Endothelial cell of umbilical vein (primary cell): ENCODE results near the gene SLC25A41. TPM values are rescaled to one million over a fixed set of nuclear protein-coding genes. Genes with fewer than 3 reads are reported as not detected.

ENCODE experiments used
- BruUV-seq: library from RNA; stranded (reverse); fragments of 400-500 nt; replicated peaks from 2 replicates; lab custom pipeline; 2021; lab: Mats Ljungman, UMichigan
- CTCF ChIA-PET: fragments of 300-600, 350-600 bp; sonication (Branson Sonifier 250); formaldehyde crosslinking; loops from one replicate; lab custom pipeline; 2021; ENCODE audit warnings: antibody characterized with exemption, inconsistent platforms; lab: Charles Lee
- POLR2A ChIA-PET: fragments of 300-600, 350-600 bp; sonication (Branson Sonifier 250); formaldehyde crosslinking; loops from one replicate; lab custom pipeline; 2021; ENCODE audit warnings: antibody characterized with exemption, inconsistent platforms; lab: Charles Lee
- DNase-seq: peaks from one replicate; pipeline ENCODE4 v3.0.0-alpha.2; 2011; ENCODE audit warnings: low read depth, low spot score
- FAIRE-seq: peaks from 2 replicates; lab custom pipeline; 2011; peaks lifted over from hg19 to GRCh38; lab: Jason Lieb, UNC
- H2AFZ ChIP-seq: 2 replicates; pipeline ENCODE4 v1.6.0; 2012; ENCODE audit warnings: low read depth, low read length, control low read depth, inconsistent platforms
- H3K27ac ChIP-seq: 2 replicates; pipeline ENCODE4 v1.5.1; 2011; ENCODE audit warnings: low read depth, mild to moderate bottlenecking, control low read depth, low read length, moderate library complexity; ENCODE audit not compliant: insufficient read depth
- H3K27me3 ChIP-seq, 2 experiments: 2 replicates each; pipeline versions ENCODE4 v1.6.0 to v1.6.1; 2011; ENCODE audit warnings: low read length in 2 of 2, mixed read lengths in 1 of 2; ENCODE audit not compliant: control insufficient read depth in 2 of 2, insufficient read depth in 2 of 2
- H3K36me3 ChIP-seq, 2 experiments: 2 replicates in 1 of 2; 3 replicates in 1 of 2; pipeline ENCODE4 v1.5.1; 2011; ENCODE audit warnings: low read length in 2 of 2, mild to moderate bottlenecking in 1 of 2, moderate library complexity in 1 of 2; ENCODE audit not compliant: control insufficient read depth in 2 of 2, insufficient read depth in 2 of 2; ENCODE audit errors: extremely low read depth in 1 of 2
- H3K4me1 ChIP-seq: 3 replicates; pipeline ENCODE4 v1.5.1; 2011; ENCODE audit warnings: mild to moderate bottlenecking, low read length; ENCODE audit not compliant: control insufficient read depth, insufficient read depth; ENCODE audit errors: extremely low read depth
- H3K4me2 ChIP-seq: 2 replicates; pipeline ENCODE4 v1.6.1; 2011; ENCODE audit warnings: low read length, control low read depth, mixed read lengths; ENCODE audit not compliant: insufficient read depth
- H3K4me3 ChIP-seq, 3 experiments: fragments of 200-600 bp in 1 of 3; sonication (generic), shearing (Covaris generic) in 1 of 3; replicated peaks in 1 of 3; 2 replicates each; pipeline ENCODE4 v1.5.1; 2011 to 2016; ENCODE audit warnings: control low read depth in 3 of 3, low read length in 3 of 3, mild to moderate bottlenecking in 2 of 3, inconsistent platforms in 1 of 3, low read depth in 1 of 3, moderate library complexity in 1 of 3; ENCODE audit not compliant: insufficient read depth in 1 of 3
- H3K79me2 ChIP-seq: 2 replicates; pipeline ENCODE4 v1.6.0; 2012; ENCODE audit warnings: low read length, inconsistent platforms; ENCODE audit not compliant: control insufficient read depth, insufficient read depth
- H3K9ac ChIP-seq: replicated peaks from 2 replicates; pipeline ENCODE3; 2011; ENCODE audit warnings: low read length, control low read depth; ENCODE audit not compliant: insufficient read depth; ENCODE audit errors: extremely low read depth
- H3K9me1 ChIP-seq: replicated peaks from 3 replicates; pipeline ENCODE4 v1.6.0; 2011; ENCODE audit warnings: mild to moderate bottlenecking, low read length; ENCODE audit not compliant: control insufficient read depth, insufficient read depth; ENCODE audit errors: extremely low read depth
- H3K9me3 ChIP-seq: replicated peaks from 2 replicates; pipeline ENCODE4 v1.5.1; 2012; ENCODE audit warnings: low read length, inconsistent platforms; ENCODE audit not compliant: control insufficient read depth, insufficient read depth
- H4K20me1 ChIP-seq: replicated peaks from 2 replicates; pipeline ENCODE3; 2011; ENCODE audit warnings: mild to moderate bottlenecking, low read length; ENCODE audit not compliant: control insufficient read depth, insufficient read depth; ENCODE audit errors: extremely low read depth
- CTCF ChIP-seq, 2 donors: IDR thresholded peaks; 1 replicate in 1 of 2; 2 replicates in 1 of 2; pipeline ENCODE4 v1.5.1; 2011; ENCODE audit warnings: low read length in 2 of 2, mild to moderate bottlenecking in 2 of 2, moderate library complexity in 2 of 2, control low read depth in 1 of 2, inconsistent platforms in 1 of 2, low read depth in 1 of 2; ENCODE audit not compliant: insufficient read depth in 1 of 2; ENCODE audit errors: extremely low read depth in 1 of 2
- EZH2 ChIP-seq: IDR thresholded peaks from 2 replicates; pipeline ENCODE4 v1.6.1; 2012; ENCODE audit warnings: borderline replicate concordance, low read depth, mild to moderate bottlenecking, moderate library complexity, low read length, inconsistent platforms; ENCODE audit not compliant: severe bottlenecking
- FOS ChIP-seq: IDR thresholded peaks from 2 replicates; pipeline ENCODE4 v1.6.1; 2011; ENCODE audit warnings: mild to moderate bottlenecking, low read length, moderate library complexity, borderline replicate concordance; ENCODE audit not compliant: insufficient read depth
- GATA2 ChIP-seq: IDR thresholded peaks from 2 replicates; pipeline ENCODE4 v1.7.0; 2011; ENCODE audit warnings: low read depth, mild to moderate bottlenecking, moderate library complexity, mixed read lengths, low read length; ENCODE audit not compliant: insufficient read length, insufficient read depth
- JUN ChIP-seq: IDR thresholded peaks from 2 replicates; pipeline ENCODE4 v1.6.1; 2011; ENCODE audit warnings: borderline replicate concordance, low read depth; ENCODE audit not compliant: insufficient read length, insufficient read depth
- MAX ChIP-seq: IDR thresholded peaks from 2 replicates; pipeline ENCODE4 v1.6.1; 2011; ENCODE audit not compliant: insufficient read depth, insufficient read length
- MYC ChIP-seq: IDR thresholded peaks from one replicate; pipeline ENCODE4 v1.6.1; 2011; ENCODE audit warnings: mild to moderate bottlenecking, low read depth, low read length
- POLR2A ChIP-seq: IDR thresholded peaks from 2 replicates; pipeline ENCODE4 v1.6.1; 2012; ENCODE audit warnings: low read depth, mild to moderate bottlenecking, control low read depth, low read length
- POLR2AphosphoS5 ChIP-seq: IDR thresholded peaks from 2 replicates; pipeline ENCODE4 v1.6.1; 2012; ENCODE audit warnings: low read depth, mild to moderate bottlenecking, control low read depth, low read length, moderate library complexity; ENCODE audit not compliant: insufficient read depth
- dilution Hi-C: fragments of 300-500 bp; cut with MboI; formaldehyde crosslinking; loops from one replicate; pipeline ENCODE4 v1.15.0; 2019; ENCODE audit warnings: low sequenced_read_pairs; ENCODE audit not compliant: extremely low pct_ligation_motif_present
- intact Hi-C: fragments of 100-400 bp; cut with micrococcal nuclease; formaldehyde crosslinking; loops from one replicate; pipeline ENCODE4 v1.10.0; 2022
- polyA plus RNA-seq, 4 experiments: library from polyadenylated mRNA; depleted of rRNA in 3 of 4; stranded (reverse) in 3 of 4; unstranded in 1 of 4; fragments of >200 nt; gene quantifications; 2 replicates each; pipeline versions ENCODE4 v1.2.1 to v1.2.3, GENCODE V29; 2011 to 2012; ENCODE audit warnings: missing spikeins in 1 of 4
- total RNA-seq: library from RNA; stranded (reverse); gene quantifications from 2 replicates; pipeline ENCODE4 v1.2.3, GENCODE V29; 2021

SLC25A41 gene
- total and polyA plus RNA-seq, 2 donors (not counting 3 experiments of a cell fraction or from before 2014, with no cell fraction given), result 0.21 TPM; not detected in 1

- ChIA-PET CTCF (no interaction called here), POLR2A (no interaction called here)
- no TSS peak for BruUV-seq
- Histone ChIP-seq H3K4me2 (no peak overlapping the region), H3K27me3 (no peaks in the 10 kb centered on the region), H3K4me1 (no peaks in the 10 kb centered on the region), H3K9me1 (no peaks in the 10 kb centered on the region), H4K20me1 (no peaks in the 10 kb centered on the region), H2AFZ (no peak overlapping the region), H3K9me3 (no peaks in the 10 kb centered on the region), H3K4me3 (no peak overlapping the region), H3K9ac (no peak overlapping the region), H3K27ac (no peak overlapping the region), H3K36me3 (peaks cover 26 to 51% of the 10 kb centered on the region in 2 experiments), H3K79me2 (peaks cover 14% of the 10 kb centered on the region)
- dilution Hi-C loops, result no loop called here
- no peak for FAIRE-seq
- TF ChIP-seq GATA2 (no peak), MAX (no peak), FOS (no peak), POLR2AphosphoS5 (no peak), EZH2 (no peak), MYC (no peak), CTCF (IDR thresholded peaks at IDR 0.05; ENCODE audit: extremely low read depth in 1 of 2, insufficient read depth in 1 of 2, low read depth in 1 of 2, low read length in 2 of 2) (no peak), POLR2A (no peak), JUN (no peak)
- intact Hi-C loops, result no loop called here
- DNase-seq, result no peak
These were observed 18.6 kb downstream of the SLC25A41 start for GRCh38 chr19:6414793-6415590.
